PC-3 (cell line): Measurements from ENCODE around the gene ATP2B2. TPM values are rescaled to one million over a fixed set of nuclear protein-coding genes. Genes with fewer than 3 reads are reported as not detected.

ENCODE experiments used
- ATAC-seq: fragments of 200-7000 bp; cut with Tn5 transposase; 2 replicates; pipeline ENCODE4 v1.9.1; 2020; ENCODE audit warnings: mild to moderate bottlenecking, moderate library complexity
- BruUV-seq: library from RNA; stranded (reverse); fragments of 400-500 nt; replicated peaks from 2 replicates; lab custom pipeline; 2021; lab: Mats Ljungman, UMichigan
- CTCF ChIA-PET: fragments of 300-600 bp; sonication (Branson Sonifier 250); formaldehyde crosslinking; loops from one replicate; lab custom pipeline; 2022; ENCODE audit warnings: antibody characterized with exemption; lab: Charles Lee
- POLR2A ChIA-PET: fragments of 300-600 bp; sonication (Branson Sonifier 250); formaldehyde crosslinking; loops from one replicate; lab custom pipeline; 2022; ENCODE audit warnings: antibody characterized with exemption; ENCODE audit not compliant: unreplicated experiment; lab: Charles Lee
- DNase-seq: peaks from one replicate; pipeline ENCODE4 v3.0.0-alpha.2; 2015
- H2AFZ ChIP-seq: fragments of 300-600 bp; sonication (generic); 2 replicates; pipeline ENCODE4 v1.6.0; 2016; ENCODE audit warnings: antibody characterized with exemption, low read length
- H3F3A ChIP-seq: fragments of 300-600 bp; sonication (generic); one replicate; pipeline ENCODE4 v1.6.0; 2017; ENCODE audit warnings: antibody characterized with exemption, low read length, control low read depth, mild to moderate bottlenecking; ENCODE audit not compliant: unreplicated experiment
- H3K27ac ChIP-seq: fragments of 300-600 bp; sonication (generic); 2 replicates; pipeline ENCODE4 v1.5.1; 2016; ENCODE audit warnings: mild to moderate bottlenecking, low read length
- H3K27me3 ChIP-seq: fragments of 300-600 bp; sonication (generic); 2 replicates; pipeline ENCODE4 v1.6.1; 2016; ENCODE audit warnings: low read length, mixed read lengths
- H3K36me3 ChIP-seq: fragments of 300-600 bp; sonication (generic); 2 replicates; pipeline ENCODE4 v1.6.1; 2016; ENCODE audit warnings: low read depth, mixed run types, low read length, mixed read lengths
- H3K4me1 ChIP-seq: fragments of 300-600 bp; sonication (generic); 2 replicates; pipeline ENCODE4 v1.5.1; 2016; ENCODE audit warnings: low read length; ENCODE audit not compliant: insufficient read depth
- H3K4me2 ChIP-seq: fragments of 300-600 bp; sonication (generic); 2 replicates; pipeline ENCODE4 v1.6.0; 2016; ENCODE audit warnings: low read length
- H3K4me3 ChIP-seq: fragments of 300-600 bp; sonication (generic); 2 replicates; pipeline ENCODE4 v1.5.1; 2016; ENCODE audit warnings: mild to moderate bottlenecking, low read length, mixed read lengths
- H3K79me2 ChIP-seq: fragments of 300-600 bp; sonication (generic); 2 replicates; pipeline ENCODE4 v1.6.1; 2017; ENCODE audit warnings: low read length, mixed read lengths
- H3K9ac ChIP-seq: fragments of 300-600 bp; sonication (generic); 2 replicates; pipeline ENCODE4 v1.6.0; 2016; ENCODE audit warnings: mild to moderate bottlenecking, low read length
- H3K9me2 ChIP-seq: fragments of 300-600 bp; sonication (generic); replicated peaks from 2 replicates; pipeline ENCODE4 v1.6.1; 2016; ENCODE audit warnings: mixed run types, low read length, mixed read lengths
- H3K9me3 ChIP-seq: fragments of 300-600 bp; sonication (generic); 2 replicates; pipeline ENCODE4 v1.6.1; 2016; ENCODE audit warnings: low read length, mixed read lengths
- H4K20me1 ChIP-seq: fragments of 300-600 bp; sonication (generic); 2 replicates; pipeline ENCODE4 v1.6.1; 2016; ENCODE audit warnings: low read length, mixed read lengths
- CTCF ChIP-seq: fragments of 300-600 bp; sonication (generic); conservative IDR thresholded peaks from 2 replicates; pipeline ENCODE4 v1.5.1; 2017; ENCODE audit warnings: antibody characterized with exemption, low read depth, mild to moderate bottlenecking, low read length
- EZH2 ChIP-seq: fragments of 300-600 bp; sonication (generic); IDR thresholded peaks from one replicate; pipeline ENCODE4 v1.6.1; 2017; ENCODE audit warnings: antibody characterized with exemption, mild to moderate bottlenecking, low read length; ENCODE audit not compliant: unreplicated experiment
- EZH2phosphoT487 ChIP-seq: fragments of 300-600 bp; sonication (generic); IDR thresholded peaks from 2 replicates; pipeline ENCODE4 v1.6.1; 2018; ENCODE audit warnings: mild to moderate bottlenecking, antibody characterized with exemption, low read length, borderline replicate concordance
- intact Hi-C: fragments of 100-400 bp; cut with micrococcal nuclease; formaldehyde crosslinking; loops from 2 replicates; pipeline ENCODE4 v1.9.0; 2023
- total RNA-seq: library from RNA; depleted of rRNA; stranded (reverse); fragments of >200 nt; gene quantifications from 2 replicates; pipeline ENCODE4 v1.2.3, GENCODE V29; 2014

The ATP2B2 gene
- total RNA-seq, 1 experiment from 2014 or later = not detected

GRCh38 chr3:10391391-10391790 lies 114.0 kb downstream of the ATP2B2 start:
- DNase-seq (no peak), ATAC-seq (no peak)
- Histone ChIP-seq H3F3A (no peaks in the 10 kb centered on the region), H4K20me1 (no peaks in the 10 kb centered on the region), H3K27me3 (no peaks in the 10 kb centered on the region), H3K4me1 (no peaks in the 10 kb centered on the region), H3K9ac (no peak overlapping the region), H3K36me3 (no peaks in the 10 kb centered on the region; the same call in 1 of the 2 replicates), H3K27ac (no peak overlapping the region), H2AFZ (no peak overlapping the region), H3K9me2 (no peaks in the 10 kb centered on the region), H3K79me2 (no peaks in the 10 kb centered on the region), H3K4me2 (no peak overlapping the region), H3K4me3 (no peak overlapping the region), H3K9me3 (peaks cover 16% of the 10 kb centered on the region)
- BruUV-seq = no TSS peak
- CTCF ChIA-PET = no interaction called here
- POLR2A ChIA-PET = no interaction called here
- no peak for TF ChIP-seq EZH2phosphoT487
- no peak for TF ChIP-seq CTCF
- no peak for TF ChIP-seq EZH2
- intact Hi-C loops = no loop called here

GRCh38 chr3:10390641-10391373 lies 114.6 kb downstream of the ATP2B2 start:
- H3K27ac ChIP-seq = no peak overlapping the region
- H3F3A ChIP-seq = no peaks in the 10 kb centered on the region
- ATAC-seq = no peak
- CTCF ChIA-PET = no interaction called here
- H3K4me2 ChIP-seq = no peak overlapping the region
- intact Hi-C loops = no loop called here
- no peaks in the 10 kb centered on the region for H3K9me2 ChIP-seq
- POLR2A ChIA-PET = no interaction called here
- no peak for TF ChIP-seq EZH2
- TF ChIP-seq CTCF = no peak
- no peak for TF ChIP-seq EZH2phosphoT487
- H3K79me2 ChIP-seq = no peaks in the 10 kb centered on the region
- no peak for DNase-seq
- H3K9me3 ChIP-seq = peaks cover 16% of the 10 kb centered on the region
- no peaks in the 10 kb centered on the region for H3K27me3 ChIP-seq
- H3K9ac ChIP-seq = no peak overlapping the region
- no peak overlapping the region for H2AFZ ChIP-seq
- no peaks in the 10 kb centered on the region for H3K4me1 ChIP-seq
- no peaks in the 10 kb centered on the region; the same call in 1 of the 2 replicates for H3K36me3 ChIP-seq
- no peak overlapping the region for H3K4me3 ChIP-seq
- no TSS peak for BruUV-seq
- no peaks in the 10 kb centered on the region for H4K20me1 ChIP-seq

GRCh38 chr3:10389995-10390394 lies 115.4 kb downstream of the ATP2B2 start:
- TF ChIP-seq EZH2phosphoT487 (no peak), CTCF (no peak), EZH2 (no peak)
- Histone ChIP-seq H3K9ac (no peak overlapping the region), H3K4me3 (no peak overlapping the region), H3K9me2 (no peaks in the 10 kb centered on the region), H3K79me2 (no peaks in the 10 kb centered on the region), H3F3A (no peaks in the 10 kb centered on the region), H3K9me3 (peaks cover 16% of the 10 kb centered on the region), H3K36me3 (no peaks in the 10 kb centered on the region; the same call in 1 of the 2 replicates), H3K27me3 (no peaks in the 10 kb centered on the region), H3K4me2 (no peak overlapping the region), H3K27ac (no peak overlapping the region), H3K4me1 (no peaks in the 10 kb centered on the region), H4K20me1 (no peaks in the 10 kb centered on the region), H2AFZ (no peak overlapping the region)
- ATAC-seq (no peak), DNase-seq (no peak)
- ChIA-PET CTCF (no interaction called here), POLR2A (no interaction called here)
- intact Hi-C loops = no loop called here
- no TSS peak for BruUV-seq
